Fibroblast of the aortic adventitia (primary cell): ENCODE measurements around the gene PCCB. TPM values are rescaled to one million over a fixed set of nuclear protein-coding genes. Genes with fewer than 3 reads are reported as not detected.

Source experiments
- DNase-seq: peaks from one replicate; pipeline ENCODE4 v3.0.0-alpha.2; 2010; ENCODE audit warnings: low read depth
- H3K4me3 ChIP-seq: 2 replicates; pipeline ENCODE4 v1.5.1; 2011; ENCODE audit warnings: low read depth, mild to moderate bottlenecking, control low read depth, low read length, moderate library complexity
- CTCF ChIP-seq: IDR thresholded peaks from 2 replicates; pipeline ENCODE4 v1.5.1; 2011; ENCODE audit warnings: mild to moderate bottlenecking, low read length, control low read depth, inconsistent platforms; ENCODE audit not compliant: insufficient read depth
- total RNA-seq: library from RNA; depleted of rRNA; stranded (reverse); fragments of >200 nt; gene quantifications from 2 replicates; pipeline ENCODE4 v1.2.3, GENCODE V29; 2012; ENCODE audit warnings: low replicate concordance

PCCB gene
- total RNA-seq, 1 donor = 37.2 TPM

GRCh38 chr3:136343873-136344555, 93.9 kb downstream of the PCCB start:
- no peak for TF ChIP-seq CTCF
- no peak overlapping the region for H3K4me3 ChIP-seq
- peak; percentile 92 for DNase-seq

GRCh38 chr3:136346486-136346885, 96.3 kb downstream of the PCCB start:
- H3K4me3 ChIP-seq = no peak overlapping the region
- DNase-seq = no peak
- no peak for TF ChIP-seq CTCF

- TF ChIP-seq CTCF = no peak
- no peak overlapping the region for H3K4me3 ChIP-seq
- DNase-seq = peak; percentile 96
Measured at GRCh38 chr3:136350132-136350531, 100.0 kb downstream of the PCCB start.

GRCh38 chr3:136350557-136350956, 100.4 kb downstream of the PCCB start:
- no peak for TF ChIP-seq CTCF
- DNase-seq = peak; percentile 42
- no peak overlapping the region for H3K4me3 ChIP-seq

GRCh38 chr3:136351351-136351750, 101.2 kb downstream of the PCCB start:
- no peak overlapping the region for H3K4me3 ChIP-seq
- TF ChIP-seq CTCF = no peak
- peak; percentile 23 for DNase-seq

GRCh38 chr3:136351905-136352304, 101.8 kb downstream of the PCCB start:
- no peak overlapping the region for H3K4me3 ChIP-seq
- TF ChIP-seq CTCF = no peak
- DNase-seq = no peak

GRCh38 chr3:136353461-136353860, 103.3 kb downstream of the PCCB start:
- no peak overlapping the region for H3K4me3 ChIP-seq
- DNase-seq = no peak
- no peak for TF ChIP-seq CTCF
